GM13976 (cell line): ENCODE results near the gene TMEM72.

ENCODE experiments used
- DNase-seq: peaks from one replicate; pipeline ENCODE4 v3.0.0; 2012; ENCODE audit warnings: low spot score
- CTCF ChIP-seq: IDR thresholded peaks from 2 replicates; pipeline ENCODE4 v1.5.1; 2012; ENCODE audit warnings: borderline replicate concordance, mild to moderate bottlenecking; ENCODE audit not compliant: insufficient read depth; ENCODE audit errors: extremely low read depth, missing control alignments, control extremely low read depth
- in situ Hi-C: fragments of 300-500 bp; cut with MboI; formaldehyde crosslinking; loops from one replicate; pipeline ENCODE4 v1.12.0; 2022; ENCODE audit warnings: low sequenced_read_pairs, mixed read lengths, inconsistent platforms; ENCODE audit not compliant: unreplicated experiment

The TMEM72 gene

GRCh38 chr10:44888886-44889285 is 22.3 kb upstream of the TMEM72 start:
- no peak for TF ChIP-seq CTCF
- in situ Hi-C loops = no loop called here
- DNase-seq = no peak

DNA sequence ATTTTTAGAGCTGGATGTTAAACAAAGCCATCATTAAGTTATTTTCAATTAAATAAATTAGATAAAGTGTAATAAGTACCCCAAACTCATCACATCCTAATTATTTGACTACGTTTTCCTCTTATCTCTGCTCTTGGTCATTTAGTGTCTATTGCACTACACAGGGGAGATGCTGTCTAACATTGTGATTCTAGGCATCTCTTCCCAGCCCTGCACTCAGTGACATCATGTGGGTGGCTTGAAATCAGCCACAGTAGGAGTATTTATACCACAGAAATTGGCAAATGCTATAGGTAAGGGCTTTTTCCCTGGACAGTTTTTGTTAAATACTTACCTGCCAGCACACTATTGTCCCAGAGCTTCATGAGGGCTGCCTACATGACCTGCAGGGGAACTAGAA is 21.3 kb upstream of the TMEM72 start:
- in situ Hi-C loops = no loop called here
- no peak for DNase-seq
- no peak for TF ChIP-seq CTCF

- DNase-seq = no peak
- TF ChIP-seq CTCF = no peak
- in situ Hi-C loops = no loop called here
Measured at GRCh38 chr10:44890696-44891563, 20.2 kb upstream of the TMEM72 start.

GRCh38 chr10:44891721-44892120 is 19.4 kb upstream of the TMEM72 start:
- in situ Hi-C loops = no loop called here
- no peak for TF ChIP-seq CTCF
- no peak for DNase-seq

DNA sequence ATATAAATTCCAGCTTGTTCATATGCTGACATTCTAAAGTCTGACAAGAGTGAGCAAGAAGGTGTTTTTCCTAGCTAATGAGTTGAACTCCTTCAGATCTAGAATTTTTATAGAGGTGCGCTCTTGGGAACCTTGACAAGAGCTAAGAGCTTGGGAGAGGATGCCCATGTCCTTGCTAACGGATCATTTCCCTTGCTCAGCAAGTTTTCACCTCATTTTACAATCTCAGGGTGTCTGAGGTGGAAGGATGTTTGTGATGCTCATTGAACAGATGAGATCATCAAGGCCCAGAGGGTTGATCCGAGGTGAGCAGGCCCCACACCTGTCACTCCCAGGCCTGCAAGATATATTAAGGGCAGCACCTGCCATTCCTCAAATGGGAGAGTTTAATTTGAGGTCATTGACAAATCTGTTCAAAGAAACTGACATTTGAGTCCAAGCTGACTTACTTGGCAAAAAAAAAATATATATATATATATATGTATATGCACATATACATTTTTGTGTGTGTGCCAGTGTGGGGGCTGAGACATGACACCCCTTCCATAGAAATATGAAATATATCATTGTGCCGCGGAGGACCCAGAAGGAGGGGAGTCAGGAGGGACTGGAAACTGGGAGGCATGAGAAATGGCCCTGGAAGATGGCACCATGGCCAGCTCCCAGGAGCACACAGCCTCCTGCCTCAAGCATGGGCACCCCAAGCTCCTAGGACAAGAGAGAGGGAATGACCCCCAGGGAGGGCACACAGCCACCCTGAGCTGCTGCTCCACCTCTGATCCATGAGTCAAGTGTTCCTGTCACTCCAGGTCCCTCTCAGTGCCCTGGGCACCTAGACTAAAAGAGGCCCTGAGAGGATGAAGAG is 17.3 kb upstream of the TMEM72 start:
- in situ Hi-C loops = no loop called here
- TF ChIP-seq CTCF = no peak
- DNase-seq = no peak

DNA sequence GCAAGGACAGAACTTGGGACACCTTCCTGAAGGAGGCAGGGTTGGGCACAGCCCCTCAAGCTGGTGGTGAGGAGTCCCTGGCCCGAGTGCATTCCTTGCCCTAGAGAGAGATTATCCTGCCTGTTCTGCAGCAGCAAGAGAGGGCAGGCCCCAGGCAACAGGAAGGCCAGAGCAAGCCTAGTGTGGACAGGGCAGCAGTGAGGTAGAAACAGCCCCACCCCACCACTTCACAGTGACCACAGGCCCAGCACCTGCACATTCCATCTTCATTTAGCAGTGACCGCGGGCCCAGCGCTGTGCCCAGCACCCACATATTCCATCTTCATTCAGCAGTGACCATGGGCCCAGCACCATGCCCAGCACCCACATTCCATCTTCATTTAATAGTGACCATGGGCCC is 16.4 kb upstream of the TMEM72 start:
- no peak for DNase-seq
- in situ Hi-C loops = no loop called here
- TF ChIP-seq CTCF = no peak
